ENCODE measurements around the gene FAT2.

Gene FAT2

GRCh38 chr5:151571270-151572173 is 19.6 kb downstream of the FAT2 start:
- H3K4me3 ChIP-seq (ENCODE audit: low read length): no peak overlapping the region
- no peak for TF ChIP-seq CTCF (conservative IDR thresholded peaks at IDR 0.05; ENCODE audit: low read length)
- DNase-seq (ENCODE audit: low read depth): no peak

GRCh38 chr5:151570512-151571269 is 20.4 kb downstream of the FAT2 start:
- H3K4me3 ChIP-seq (ENCODE audit: low read length): no peak overlapping the region
- no peak for DNase-seq (ENCODE audit: low read depth)
- no peak for TF ChIP-seq CTCF (conservative IDR thresholded peaks at IDR 0.05; ENCODE audit: low read length)

- no peak for TF ChIP-seq CTCF (conservative IDR thresholded peaks at IDR 0.05; ENCODE audit: low read length)
- no peak overlapping the region for H3K4me3 ChIP-seq (ENCODE audit: low read length)
- no peak for DNase-seq (ENCODE audit: low read depth)
Measured at GRCh38 chr5:151570058-151570457, 21.1 kb downstream of the FAT2 start.

GRCh38 chr5:151569132-151570046 is 21.7 kb downstream of the FAT2 start:
- no peak for DNase-seq (ENCODE audit: low read depth)
- no peak for TF ChIP-seq CTCF (conservative IDR thresholded peaks at IDR 0.05; ENCODE audit: low read length)
- no peak overlapping the region for H3K4me3 ChIP-seq (ENCODE audit: low read length)

- no peak for DNase-seq (ENCODE audit: low read depth)
- no peak for TF ChIP-seq CTCF (conservative IDR thresholded peaks at IDR 0.05; ENCODE audit: low read length)
- no peak overlapping the region for H3K4me3 ChIP-seq (ENCODE audit: low read length)
Measured at GRCh38 chr5:151568036-151568435, 23.1 kb downstream of the FAT2 start.

GRCh38 chr5:151565971-151566370 is 25.2 kb downstream of the FAT2 start:
- TF ChIP-seq CTCF (conservative IDR thresholded peaks at IDR 0.05; ENCODE audit: low read length): no peak
- H3K4me3 ChIP-seq (ENCODE audit: low read length): no peak overlapping the region
- no peak for DNase-seq (ENCODE audit: low read depth)

Measured in AG10803 (cell line).